ENCODE measurements around the gene TMEM132A.

The TMEM132A gene

DNA sequence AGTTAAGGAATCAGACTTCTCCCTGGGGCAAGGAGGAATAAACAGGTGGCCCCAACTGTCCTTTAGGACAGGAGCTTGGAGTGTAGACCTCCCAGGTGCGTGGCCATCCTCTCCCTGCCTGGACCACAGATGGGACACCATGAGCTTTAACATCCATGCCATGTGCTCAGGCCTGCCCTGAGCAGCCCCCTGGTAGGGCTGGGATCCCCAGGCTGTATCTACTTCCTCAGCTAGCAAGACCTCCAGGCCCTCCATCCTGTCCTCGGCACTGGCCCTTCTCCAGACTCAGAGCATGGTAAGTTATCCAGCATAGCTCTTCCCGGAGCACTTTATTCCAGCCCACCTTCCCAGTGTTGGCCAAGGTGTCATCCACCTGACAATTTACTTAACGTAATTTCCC, 53.0 kb downstream of the TMEM132A start:
- DNase-seq: no peak
- TF ChIP-seq POLR2A (IDR thresholded peaks at IDR 0.05; ENCODE audit: low read length): no peak
- TF ChIP-seq GATA1 (IDR thresholded peaks at IDR 0.05; ENCODE audit: low read depth, low read length): no peak

DNA sequence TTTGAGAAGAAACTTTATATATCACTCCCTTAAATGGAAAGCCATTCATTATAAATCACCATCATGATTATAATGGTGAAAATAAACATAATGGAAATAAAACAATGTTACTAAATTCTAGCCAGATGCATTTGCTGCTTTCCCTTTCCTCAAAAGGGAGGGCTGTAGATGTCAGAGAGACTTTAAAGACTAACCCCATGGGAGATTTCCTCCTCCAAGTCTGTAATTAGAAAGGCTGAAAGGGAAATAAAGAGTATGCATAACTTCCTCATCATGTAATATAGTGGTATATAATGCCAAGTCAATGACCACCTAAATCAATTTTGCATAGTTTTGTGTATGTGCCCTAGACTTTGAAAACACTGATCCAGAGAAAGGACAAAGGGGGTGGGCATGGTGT, 53.6 kb downstream of the TMEM132A start:
- no peak for TF ChIP-seq POLR2A (IDR thresholded peaks at IDR 0.05; ENCODE audit: low read length)
- no peak for TF ChIP-seq GATA1 (IDR thresholded peaks at IDR 0.05; ENCODE audit: low read depth, low read length)
- no peak for DNase-seq

DNA sequence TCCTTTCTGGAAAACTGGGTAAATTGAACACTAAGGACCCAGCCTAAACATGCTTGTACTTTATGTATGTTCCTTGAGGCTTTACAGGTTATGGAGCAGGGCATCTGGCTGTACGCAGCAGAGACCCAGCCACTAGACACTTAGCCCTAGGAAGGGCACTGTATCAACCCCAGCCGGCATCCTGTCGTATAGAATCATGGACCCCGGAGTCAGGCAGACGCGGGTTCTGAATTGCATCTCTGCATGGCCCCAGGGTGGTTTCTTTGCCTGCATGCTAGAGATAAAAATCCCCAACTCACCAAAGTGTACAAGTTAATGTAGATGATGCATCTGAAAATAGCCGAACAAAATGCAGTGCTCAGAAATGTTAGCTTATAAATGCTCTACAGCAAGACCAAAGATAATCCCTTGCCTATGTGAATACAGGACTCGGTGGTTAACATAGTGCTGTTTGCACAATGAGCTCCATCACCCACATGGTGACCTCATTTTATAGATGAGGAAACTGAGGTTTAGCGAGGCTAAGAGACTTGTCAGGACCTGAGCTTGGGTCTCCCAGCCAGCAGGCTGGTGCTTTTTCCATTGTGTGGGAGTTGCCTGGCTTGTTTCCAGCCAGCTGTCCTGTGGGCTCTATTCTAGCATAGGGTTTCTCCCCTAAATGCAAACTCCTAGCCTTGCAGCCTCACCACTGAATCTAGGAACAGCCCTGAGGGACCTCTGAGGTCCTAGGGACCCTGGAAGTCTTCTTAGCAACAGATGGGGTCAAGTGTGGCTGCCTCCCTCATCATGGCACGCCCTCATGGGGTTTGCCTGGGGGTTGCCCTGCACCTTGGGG, 54.5 kb downstream of the TMEM132A start:
- DNase-seq: no peak
- TF ChIP-seq GATA1 (IDR thresholded peaks at IDR 0.05; ENCODE audit: low read depth, low read length) (no peak), POLR2A (IDR thresholded peaks at IDR 0.05; ENCODE audit: low read length) (no peak)

DNA sequence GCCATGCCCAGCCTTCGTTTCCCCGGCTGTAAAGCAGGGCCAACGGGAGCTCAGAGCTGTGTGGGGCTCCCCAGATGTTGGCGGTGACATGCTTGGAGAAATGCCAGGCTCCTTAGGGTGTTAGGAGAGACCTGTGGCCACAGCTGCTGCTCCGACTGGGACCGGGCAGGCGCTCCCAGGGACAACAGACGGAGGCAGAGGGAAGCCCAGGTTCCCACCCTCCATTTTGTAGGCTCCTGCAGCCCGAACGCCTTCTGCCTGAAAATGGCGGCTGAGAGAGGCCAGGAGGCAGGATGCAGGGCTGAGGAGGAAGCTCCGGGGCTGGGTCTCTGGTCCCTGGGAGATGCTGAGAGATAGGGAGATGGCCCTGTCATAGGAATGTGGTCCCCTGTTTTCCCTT, 57.3 kb downstream of the TMEM132A start:
- TF ChIP-seq GATA1 (IDR thresholded peaks at IDR 0.05; ENCODE audit: low read depth, low read length) (no peak), POLR2A (IDR thresholded peaks at IDR 0.05; ENCODE audit: low read length) (no peak)
- no peak for DNase-seq

DNA sequence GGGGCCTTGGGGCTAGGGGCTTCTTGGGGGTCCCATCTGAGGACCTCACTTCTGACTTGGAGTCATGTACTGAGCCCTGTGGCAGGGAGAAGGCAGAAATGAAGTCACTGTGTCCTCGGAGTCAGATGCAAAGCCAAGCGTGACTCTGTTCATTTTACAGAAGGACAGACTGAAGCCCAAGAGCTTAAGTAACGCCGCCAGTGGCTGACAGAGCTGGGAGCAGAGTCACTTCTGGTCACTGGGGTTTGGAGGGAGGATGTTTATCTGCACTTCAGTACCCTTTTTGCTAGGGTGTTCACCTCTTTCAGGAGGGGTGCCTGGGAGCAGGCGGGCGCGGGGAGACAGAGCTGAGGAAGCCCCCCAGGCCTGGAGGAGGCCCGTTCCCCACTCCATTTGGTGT, 57.9 kb downstream of the TMEM132A start:
- TF ChIP-seq POLR2A (IDR thresholded peaks at IDR 0.05; ENCODE audit: low read length): no peak
- no peak for TF ChIP-seq GATA1 (IDR thresholded peaks at IDR 0.05; ENCODE audit: low read depth, low read length)
- no peak for DNase-seq

DNA sequence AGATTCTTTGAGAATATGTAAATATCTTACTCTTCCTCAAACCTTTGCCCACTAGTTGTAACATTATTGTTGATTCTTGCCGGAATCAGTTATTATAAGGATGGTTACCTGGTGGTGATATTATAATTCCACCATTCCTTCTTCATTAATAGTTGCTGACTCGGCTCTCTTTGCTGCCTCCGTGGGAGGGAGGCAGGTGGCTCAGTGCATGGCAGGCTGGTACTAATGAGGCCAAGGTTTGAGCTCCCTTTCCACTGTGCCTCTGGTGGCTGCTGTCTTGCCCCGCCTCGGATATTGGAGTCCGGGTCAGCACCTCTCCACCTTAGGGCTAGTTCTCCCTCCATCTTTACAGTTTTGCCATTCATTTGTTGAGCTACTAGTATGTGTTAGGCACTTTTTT, 59.9 kb downstream of the TMEM132A start:
- DNase-seq: no peak
- TF ChIP-seq POLR2A (IDR thresholded peaks at IDR 0.05; ENCODE audit: low read length) (no peak), GATA1 (IDR thresholded peaks at IDR 0.05; ENCODE audit: low read depth, low read length) (no peak)

DNA sequence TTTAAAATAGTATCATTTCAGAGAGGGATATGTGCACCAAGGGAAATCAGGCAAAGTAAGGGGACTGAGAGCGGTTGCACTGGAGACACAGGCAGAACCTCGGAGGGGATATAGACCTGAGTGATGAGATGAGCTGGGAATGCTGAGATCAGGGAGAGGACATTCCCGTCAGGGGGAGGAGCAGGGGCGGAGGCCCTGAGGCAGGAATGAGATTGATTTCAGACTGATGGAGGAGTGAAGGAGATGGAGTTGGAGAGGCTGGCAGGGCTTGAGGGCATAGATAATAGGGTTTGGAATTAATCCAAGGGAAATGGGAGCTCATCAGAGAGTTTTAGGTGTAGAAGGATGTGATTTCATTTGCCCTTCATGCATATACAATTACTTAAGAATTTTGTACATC, 60.4 kb downstream of the TMEM132A start:
- no peak for DNase-seq
- TF ChIP-seq POLR2A (IDR thresholded peaks at IDR 0.05; ENCODE audit: low read length): no peak
- no peak for TF ChIP-seq GATA1 (IDR thresholded peaks at IDR 0.05; ENCODE audit: low read depth, low read length)

DNA sequence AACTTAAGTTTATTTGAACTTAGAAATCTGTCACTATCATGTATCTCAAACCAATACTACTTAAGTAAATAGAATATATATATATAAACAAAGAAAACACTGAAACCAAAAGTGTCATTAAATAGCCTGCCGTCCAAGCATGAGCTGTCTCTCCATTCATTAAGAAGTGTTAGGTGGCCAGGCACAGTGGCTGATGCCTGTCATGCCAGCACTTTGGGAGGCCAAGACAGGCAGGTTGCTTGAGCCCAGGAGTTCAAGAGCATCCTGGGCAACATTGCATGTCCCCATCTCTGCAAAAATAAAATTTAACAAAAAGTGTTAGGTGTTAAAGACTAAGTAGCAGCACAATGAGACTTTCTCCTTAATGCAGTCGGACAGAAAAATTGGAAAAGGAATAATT, 61.2 kb downstream of the TMEM132A start:
- no peak for TF ChIP-seq POLR2A (IDR thresholded peaks at IDR 0.05; ENCODE audit: low read length)
- no peak for TF ChIP-seq GATA1 (IDR thresholded peaks at IDR 0.05; ENCODE audit: low read depth, low read length)
- DNase-seq: no peak

DNA sequence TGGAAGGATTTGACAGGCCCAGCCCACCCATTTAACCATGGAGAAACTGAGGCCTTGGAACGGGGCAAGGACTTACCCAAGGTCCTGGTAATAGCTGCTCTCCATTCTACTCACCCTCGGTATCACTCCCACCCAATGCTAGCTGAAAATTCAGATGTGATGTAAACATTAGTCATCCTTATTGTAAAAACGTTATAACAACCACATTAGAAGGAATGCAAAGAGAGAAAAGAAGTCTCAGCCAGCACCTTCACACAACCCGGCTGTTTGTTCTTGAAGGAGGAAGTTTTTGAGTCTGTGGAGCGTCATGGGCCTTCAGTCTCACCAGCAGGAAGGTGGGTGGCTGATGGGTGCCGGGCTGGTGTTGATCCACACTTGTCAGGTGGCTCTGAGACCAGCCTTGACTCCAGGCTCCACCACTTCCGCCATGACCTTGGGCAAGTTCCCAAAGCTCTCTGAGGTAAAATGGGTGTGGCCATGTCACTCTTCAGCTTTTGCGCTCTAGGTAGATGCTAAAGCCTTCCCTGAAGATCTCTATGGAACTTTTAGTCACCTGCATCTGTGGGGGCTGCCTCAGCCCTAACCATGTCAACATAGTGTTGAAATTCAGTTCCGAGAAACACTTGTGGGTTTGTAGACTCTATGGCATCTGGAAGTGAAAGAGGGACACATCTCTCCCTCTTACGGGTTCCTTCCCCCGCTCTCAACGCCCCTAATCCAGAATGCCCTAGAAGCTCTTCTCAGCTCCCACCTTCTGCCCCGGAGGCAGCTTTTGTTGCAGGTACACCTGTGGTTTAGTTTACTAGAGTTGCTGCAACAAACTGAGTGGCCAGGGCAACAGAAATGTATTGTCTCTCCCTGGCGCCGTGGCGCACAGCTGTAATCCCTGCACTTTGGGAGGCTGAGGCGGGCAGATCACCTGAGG, 62.0 kb downstream of the TMEM132A start:
- no peak for DNase-seq
- TF ChIP-seq POLR2A (IDR thresholded peaks at IDR 0.05; ENCODE audit: low read length) (no peak), GATA1 (IDR thresholded peaks at IDR 0.05; ENCODE audit: low read depth, low read length) (no peak)

All from erythroblast (primary cell).